IPS-18a (cell line): Measurements from ENCODE around the gene ADAMTS17.

Source experiments
- H3K27ac ChIP-seq: one replicate; pipeline ENCODE4 v1.5.1; 2013; ENCODE audit warnings: low read length
- H3K27me3 ChIP-seq: one replicate; pipeline ENCODE4 v1.6.1; 2013; ENCODE audit warnings: mild to moderate bottlenecking, low read length; ENCODE audit not compliant: control insufficient read depth, insufficient read depth
- H3K36me3 ChIP-seq: one replicate; pipeline ENCODE4 v1.6.1; 2013; ENCODE audit warnings: low read depth, low read length; ENCODE audit not compliant: control insufficient read depth
- H3K4me1 ChIP-seq: one replicate; pipeline ENCODE4 v1.6.1; 2013; ENCODE audit warnings: low read depth, low read length; ENCODE audit not compliant: control insufficient read depth
- H3K4me3 ChIP-seq: one replicate; pipeline ENCODE4 v1.5.1; 2013; ENCODE audit warnings: low read length
- H3K9ac ChIP-seq: one replicate; pipeline ENCODE4 v1.6.1; 2013; ENCODE audit warnings: mild to moderate bottlenecking, low read length, moderate library complexity
- H3K9me3 ChIP-seq: one replicate; pipeline ENCODE4 v1.6.1; 2013; ENCODE audit warnings: low read depth, low read length; ENCODE audit not compliant: control insufficient read depth

The ADAMTS17 gene

DNA sequence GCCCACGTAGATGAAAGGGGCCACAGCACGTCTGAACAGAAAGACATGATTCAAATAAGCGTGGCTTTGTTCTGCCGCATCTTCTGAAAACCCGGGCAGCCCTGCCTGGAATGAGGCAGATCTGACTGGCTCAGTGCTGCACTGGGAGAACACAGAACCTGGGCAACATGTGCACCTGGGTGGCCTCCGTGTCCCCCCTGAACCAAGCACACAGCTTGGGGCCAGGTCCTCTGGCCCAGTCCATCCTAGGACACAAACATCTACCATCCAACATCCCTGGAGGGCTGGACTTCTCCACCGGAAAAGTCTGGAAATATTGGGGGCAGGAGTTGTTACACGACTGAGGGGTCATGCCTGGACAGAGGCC is 119.4 kb downstream of the ADAMTS17 start:
- Histone ChIP-seq H3K9ac (no peak overlapping the region), H3K36me3 (no peaks in the 10 kb centered on the region), H3K9me3 (no peaks in the 10 kb centered on the region), H3K27me3 (no peaks in the 10 kb centered on the region), H3K27ac (no peak overlapping the region), H3K4me3 (no peak overlapping the region), H3K4me1 (no peaks in the 10 kb centered on the region)

- Histone ChIP-seq H3K27ac (no peak overlapping the region), H3K4me1 (no peaks in the 10 kb centered on the region), H3K27me3 (no peaks in the 10 kb centered on the region), H3K9me3 (no peaks in the 10 kb centered on the region), H3K9ac (no peak overlapping the region), H3K36me3 (no peaks in the 10 kb centered on the region), H3K4me3 (no peak overlapping the region)
Measured at GRCh38 chr15:100221471-100222348, 120.1 kb downstream of the ADAMTS17 start.

DNA sequence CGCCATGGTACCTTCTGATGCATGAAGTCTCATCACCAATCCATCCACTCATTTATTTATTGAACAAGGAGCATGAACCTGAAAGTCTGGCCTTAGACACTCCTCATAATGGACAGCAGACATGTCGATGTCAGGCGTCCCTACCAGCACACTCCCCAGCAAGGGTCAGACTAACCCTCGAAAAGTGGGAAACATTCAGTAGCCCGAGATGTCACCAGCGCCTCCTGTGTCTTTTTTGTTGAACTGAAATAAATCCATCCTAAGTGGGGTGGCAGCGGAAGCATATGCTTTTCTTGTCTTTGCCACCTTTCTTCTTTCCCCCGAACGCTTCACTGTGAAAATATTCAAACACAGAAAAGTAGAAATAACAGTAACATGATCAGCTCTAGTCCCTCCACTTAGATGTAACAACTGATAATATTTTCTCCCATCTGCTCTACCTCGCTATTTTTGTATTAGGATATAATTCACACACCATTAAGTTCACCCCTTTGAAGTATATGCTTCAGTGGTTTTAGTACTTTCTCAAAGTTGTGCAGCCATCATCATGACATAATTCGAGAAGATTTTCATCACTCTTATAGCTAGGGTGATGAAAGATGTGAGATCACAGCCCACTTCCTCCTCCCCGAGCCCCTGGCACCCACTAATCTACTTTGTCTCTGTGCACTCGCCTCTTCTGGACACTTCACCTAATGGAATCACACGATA is 121.6 kb downstream of the ADAMTS17 start:
- no peaks in the 10 kb centered on the region for H3K36me3 ChIP-seq
- no peak overlapping the region for H3K9ac ChIP-seq
- H3K9me3 ChIP-seq, result no peaks in the 10 kb centered on the region
- no peaks in the 10 kb centered on the region for H3K27me3 ChIP-seq
- no peak overlapping the region for H3K4me3 ChIP-seq
- no peaks in the 10 kb centered on the region for H3K4me1 ChIP-seq
- no peak overlapping the region for H3K27ac ChIP-seq

DNA sequence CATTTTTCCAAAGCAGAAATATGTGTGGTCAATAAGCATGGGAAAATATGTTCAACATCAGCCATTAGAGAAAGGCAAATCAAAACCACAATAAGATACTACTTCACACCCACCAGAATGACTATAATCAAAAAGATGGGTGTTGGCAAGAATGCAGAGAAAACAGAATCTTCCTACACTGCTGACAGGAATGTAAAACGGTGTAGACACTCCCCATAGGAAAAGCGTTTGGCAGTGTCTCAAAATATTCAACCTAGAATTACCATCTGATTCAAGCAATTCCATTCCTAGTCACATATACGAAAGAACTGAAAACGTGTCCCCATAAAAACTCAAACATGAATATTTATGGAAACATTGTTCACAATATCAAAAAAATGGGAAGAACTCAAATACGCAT is 123.3 kb downstream of the ADAMTS17 start:
- Histone ChIP-seq H3K9me3 (no peaks in the 10 kb centered on the region), H3K4me1 (no peaks in the 10 kb centered on the region), H3K27me3 (no peaks in the 10 kb centered on the region), H3K4me3 (no peak overlapping the region), H3K27ac (no peak overlapping the region), H3K9ac (no peak overlapping the region), H3K36me3 (no peaks in the 10 kb centered on the region)

GRCh38 chr15:100216182-100216581 is 125.6 kb downstream of the ADAMTS17 start:
- H3K36me3 ChIP-seq, result no peaks in the 10 kb centered on the region
- H3K27ac ChIP-seq, result no peak overlapping the region
- no peaks in the 10 kb centered on the region for H3K9me3 ChIP-seq
- no peaks in the 10 kb centered on the region for H3K27me3 ChIP-seq
- H3K4me1 ChIP-seq, result peaks cover 7% of the 10 kb centered on the region
- no peak overlapping the region for H3K4me3 ChIP-seq
- no peak overlapping the region for H3K9ac ChIP-seq

GRCh38 chr15:100215843-100216169 is 126.0 kb downstream of the ADAMTS17 start:
- H3K9ac ChIP-seq, result no peak overlapping the region
- H3K36me3 ChIP-seq, result no peaks in the 10 kb centered on the region

DNA sequence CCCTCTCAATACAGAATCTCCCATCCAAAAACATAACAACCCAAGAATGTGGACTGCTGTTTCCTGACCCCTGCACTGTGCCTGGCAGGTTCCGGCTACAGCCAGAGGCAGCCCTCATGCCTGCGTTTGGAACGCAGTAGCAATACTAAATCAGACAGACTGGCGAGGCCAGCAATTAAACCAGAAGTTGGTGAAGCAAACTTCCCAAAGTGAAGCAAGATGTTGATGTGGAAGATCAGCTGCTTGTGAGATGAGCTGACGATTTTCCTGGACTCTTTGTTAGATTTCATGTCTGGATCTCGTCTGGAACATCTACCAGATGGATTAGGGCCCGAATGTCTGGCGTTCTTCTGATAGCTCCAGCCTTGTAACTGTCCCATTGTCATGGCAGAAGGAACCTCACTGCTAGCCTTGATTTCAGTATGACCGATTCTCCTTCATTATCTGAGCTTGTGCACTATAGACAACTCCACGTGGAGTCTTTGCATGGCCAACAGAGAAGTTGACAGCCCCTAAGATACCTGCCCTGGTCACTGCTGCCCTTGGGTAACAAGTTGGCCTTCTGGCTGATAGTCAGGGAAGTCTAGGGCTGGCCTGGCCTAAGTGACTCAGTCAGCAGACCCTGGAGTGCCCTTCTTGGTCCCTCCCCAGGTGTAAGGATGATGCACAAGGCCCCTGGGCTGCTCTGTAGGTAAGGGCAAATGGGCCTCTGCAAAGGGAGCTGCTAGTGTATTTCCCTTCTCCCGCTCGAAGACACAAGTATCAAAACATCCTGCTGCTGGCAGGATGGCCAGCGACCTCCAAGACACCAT is 126.5 kb downstream of the ADAMTS17 start:
- Histone ChIP-seq H3K9ac (no peak overlapping the region), H3K36me3 (no peaks in the 10 kb centered on the region), H3K4me1 (peaks cover 7% of the 10 kb centered on the region), H3K27ac (no peak overlapping the region), H3K4me3 (no peak overlapping the region), H3K27me3 (no peaks in the 10 kb centered on the region), H3K9me3 (no peaks in the 10 kb centered on the region)

More at GRCh38 chr15:100215843-100216169, 126.0 kb downstream of the ADAMTS17 start:
- H3K4me3 ChIP-seq, result no peak overlapping the region
- H3K9me3 ChIP-seq, result no peaks in the 10 kb centered on the region
- H3K27me3 ChIP-seq, result no peaks in the 10 kb centered on the region
- peaks cover 7% of the 10 kb centered on the region for H3K4me1 ChIP-seq
- no peak overlapping the region for H3K27ac ChIP-seq

- no peak overlapping the region for H3K27ac ChIP-seq
- H3K4me1 ChIP-seq, result peaks cover 7% of the 10 kb centered on the region
- H3K4me3 ChIP-seq, result no peak overlapping the region
- no peaks in the 10 kb centered on the region for H3K27me3 ChIP-seq
- H3K9ac ChIP-seq, result no peak overlapping the region
- no peaks in the 10 kb centered on the region for H3K9me3 ChIP-seq
- no peaks in the 10 kb centered on the region for H3K36me3 ChIP-seq
Measured at GRCh38 chr15:100211855-100212850, 129.6 kb downstream of the ADAMTS17 start.

- H3K9ac ChIP-seq, result no peak overlapping the region
Measured at GRCh38 chr15:100210338-100210737, 131.4 kb downstream of the ADAMTS17 start.

DNA sequence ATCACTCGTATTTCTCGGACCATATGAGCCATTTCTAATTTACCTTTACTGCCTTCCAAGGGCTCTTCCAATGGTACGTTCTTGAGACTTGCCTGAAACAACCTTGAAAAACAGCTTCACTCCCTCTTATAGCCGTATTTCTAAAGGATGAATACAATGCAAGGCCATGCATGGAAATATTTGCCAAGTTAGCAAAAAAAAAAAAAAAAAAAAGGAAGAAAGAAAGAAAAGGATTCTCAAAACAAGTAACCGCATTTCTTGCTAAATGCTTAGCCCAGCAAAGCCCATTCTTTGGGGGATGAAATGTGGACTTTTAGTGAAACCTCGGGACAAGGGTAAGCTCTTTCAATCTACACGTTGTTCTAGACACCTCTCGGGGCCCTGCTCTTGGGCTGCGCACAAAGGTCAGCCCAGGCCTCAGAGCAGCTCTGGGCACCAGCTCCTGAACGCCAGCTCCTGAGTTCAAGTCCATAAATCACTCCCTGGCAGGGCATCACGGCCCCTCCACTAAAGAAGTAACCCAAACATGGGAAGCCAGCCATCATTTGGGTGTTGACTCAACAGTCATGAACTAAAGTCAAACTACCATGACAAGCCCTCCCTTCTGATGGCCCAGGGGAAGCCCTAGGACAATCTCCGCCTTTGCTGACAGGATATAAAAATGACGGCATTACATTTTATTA is 132.7 kb downstream of the ADAMTS17 start:
- no peak overlapping the region for H3K27ac ChIP-seq
- H3K9me3 ChIP-seq, result no peaks in the 10 kb centered on the region

More at GRCh38 chr15:100210338-100210737, 131.4 kb downstream of the ADAMTS17 start:
- peaks cover 14% of the 10 kb centered on the region for H3K4me1 ChIP-seq
- H3K9me3 ChIP-seq, result no peaks in the 10 kb centered on the region
- no peaks in the 10 kb centered on the region for H3K27me3 ChIP-seq
- H3K36me3 ChIP-seq, result no peaks in the 10 kb centered on the region
- H3K4me3 ChIP-seq, result no peak overlapping the region
- H3K27ac ChIP-seq, result no peak overlapping the region

More for the DNA sequence above, 132.7 kb downstream of the ADAMTS17 start:
- Histone ChIP-seq H3K4me1 (peaks cover 14% of the 10 kb centered on the region), H3K9ac (no peak overlapping the region), H3K27me3 (no peaks in the 10 kb centered on the region), H3K36me3 (no peaks in the 10 kb centered on the region), H3K4me3 (no peak overlapping the region)
